NCI-H146 (cell line): Measurements from ENCODE around the gene PIGU.
"Not testable (repeated sequence)": the region's sequence is repeated elsewhere in the genome, so short reads cannot be mapped to it uniquely, and the experiment has no call there.

Experiments used
- DNase-seq: peaks from one replicate; lab custom pipeline; 2025; lab: John Stamatoyannopoulos, UW

PIGU gene

GRCh38 chr20:34661811-34662210, 15.1 kb downstream of the PIGU start:
- not testable (repeated sequence) for DNase-seq

GRCh38 chr20:34658654-34659053, 18.2 kb downstream of the PIGU start:
- not testable (repeated sequence) for DNase-seq

DNA sequence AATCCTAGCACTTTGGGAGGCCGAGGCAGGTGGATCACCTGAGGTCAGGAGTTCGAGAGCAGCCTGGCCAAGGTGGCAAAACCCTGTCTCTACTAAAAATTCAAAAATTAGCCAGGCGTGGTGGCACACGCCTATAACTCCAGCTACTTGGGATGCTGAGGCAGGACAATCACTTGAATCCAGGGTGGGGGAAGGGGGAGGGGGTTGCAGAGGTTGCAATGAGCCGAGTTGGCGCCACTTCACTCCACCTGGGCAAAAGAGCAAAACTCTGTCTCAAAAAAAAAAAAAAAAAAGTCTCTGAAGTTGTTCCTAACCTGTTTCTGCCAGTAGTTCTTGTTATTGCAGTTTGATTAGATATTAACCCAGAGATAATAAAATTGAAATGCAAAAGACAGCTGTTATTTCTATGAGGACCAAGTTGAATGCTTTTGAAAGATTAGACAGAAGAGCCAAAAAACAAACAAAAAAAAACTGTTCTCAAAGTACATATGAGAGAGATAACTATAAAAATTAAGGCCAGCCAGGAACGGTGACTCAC, 22.6 kb downstream of the PIGU start:
- DNase-seq: no peak

GRCh38 chr20:34651200-34651599, 25.7 kb downstream of the PIGU start:
- no peak for DNase-seq

DNA sequence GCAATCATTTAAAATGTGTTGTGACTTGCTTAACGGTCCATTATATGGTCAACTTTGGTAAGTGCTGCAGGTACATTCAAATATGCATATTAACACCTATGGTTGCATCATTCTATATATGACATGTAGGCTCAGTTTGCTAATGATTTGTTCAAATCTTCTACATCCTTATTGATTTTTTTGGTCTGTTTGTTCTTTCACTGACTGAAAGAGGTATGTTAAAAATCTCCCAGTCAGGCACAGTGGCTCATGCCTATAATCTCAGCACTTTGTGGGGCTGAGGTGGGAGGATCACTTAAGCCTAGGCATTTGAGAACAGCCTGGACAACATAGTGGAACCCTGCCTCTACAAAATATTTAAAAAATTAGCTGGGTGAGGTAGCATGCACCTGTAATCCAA, 29.2 kb downstream of the PIGU start:
- no peak for DNase-seq

- DNase-seq: no peak
Measured at GRCh38 chr20:34644951-34645350, 31.9 kb downstream of the PIGU start.

DNA sequence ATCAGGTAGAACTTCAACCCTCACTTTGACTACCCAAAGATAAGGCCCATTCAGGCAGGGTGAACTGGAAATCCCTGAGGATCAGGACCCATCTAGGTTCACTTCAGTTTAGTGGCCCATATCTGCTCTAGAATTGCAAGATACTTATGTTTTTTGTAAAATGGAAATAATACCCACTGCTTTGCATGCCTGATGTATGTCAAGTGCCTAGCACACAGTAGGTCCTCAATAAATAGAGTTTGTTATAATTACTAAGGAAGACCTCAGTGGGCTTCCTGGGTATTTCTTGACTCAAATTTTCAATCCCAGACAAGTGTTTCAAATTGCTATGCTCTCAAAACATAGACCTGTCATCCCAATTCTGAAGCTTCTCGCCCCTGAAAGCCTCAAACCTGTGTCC, 32.5 kb downstream of the PIGU start:
- no peak for DNase-seq

- no peak for DNase-seq
Measured at GRCh38 chr20:34643928-34644327, 33.0 kb downstream of the PIGU start.

- no peak for DNase-seq
Measured at GRCh38 chr20:34642009-34642408, 34.9 kb downstream of the PIGU start.

- peak; percentile 99 for DNase-seq
Measured at GRCh38 chr20:34639755-34640222, 37.1 kb downstream of the PIGU start.

DNA sequence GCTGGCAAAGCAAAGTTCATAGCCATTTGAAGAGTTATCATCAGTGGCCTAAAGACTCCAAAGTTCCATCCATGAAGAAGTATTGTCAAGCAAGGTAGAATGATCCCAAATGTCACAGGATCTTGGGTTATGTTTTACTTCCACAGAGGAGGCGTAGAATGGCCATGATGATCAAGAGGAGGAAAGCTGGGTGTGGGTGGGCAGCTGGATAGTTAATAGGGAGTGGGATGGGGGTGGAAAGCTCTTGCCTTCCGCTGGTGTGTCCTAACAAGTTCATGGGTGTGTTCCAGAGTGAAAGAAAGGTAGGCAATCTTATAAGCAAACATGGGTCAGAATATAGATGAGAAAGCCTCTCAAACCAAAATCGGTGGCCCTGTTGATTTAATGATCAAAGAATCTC, 38.4 kb downstream of the PIGU start:
- DNase-seq: peak; percentile 21

- DNase-seq: no peak
Measured at GRCh38 chr20:34638039-34638292, 38.9 kb downstream of the PIGU start.

DNA sequence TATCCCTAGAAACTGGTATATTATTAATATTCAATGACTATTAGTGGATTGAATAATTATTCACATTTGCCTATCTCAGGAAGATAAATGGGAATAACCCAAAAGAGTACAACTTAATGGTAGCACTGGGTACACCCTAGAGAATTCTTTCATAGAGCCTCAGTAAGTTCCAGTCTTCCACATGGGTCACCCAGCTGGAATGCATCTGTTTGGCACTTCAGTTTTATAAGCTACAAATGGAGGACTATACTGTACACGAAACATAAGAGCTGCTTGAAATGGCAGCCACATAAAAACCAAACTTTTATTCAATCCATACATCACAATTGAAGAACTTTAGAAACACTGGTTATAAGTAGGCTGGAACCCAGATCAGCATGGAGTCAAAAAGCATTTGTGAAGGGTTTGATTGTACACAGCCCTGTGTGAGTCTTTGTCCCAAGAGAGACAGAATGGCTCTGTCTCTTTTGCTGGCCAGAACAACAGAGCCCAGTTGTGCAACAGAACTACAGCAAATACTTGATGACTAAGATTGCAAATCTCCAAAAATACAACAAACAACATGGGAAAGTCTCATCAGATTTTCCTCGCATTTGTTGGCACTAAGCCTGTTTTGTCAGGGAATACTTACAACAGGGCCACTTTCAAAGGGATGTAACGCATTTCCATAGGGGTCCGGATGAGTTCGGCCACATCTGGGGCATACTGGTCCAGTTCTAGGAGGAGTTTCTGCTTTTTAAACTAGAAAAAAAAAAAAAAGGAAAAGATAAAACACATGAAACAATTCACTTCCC, 39.5 kb downstream of the PIGU start:
- no peak for DNase-seq

- DNase-seq: no peak
Measured at GRCh38 chr20:34636648-34637047, 40.2 kb downstream of the PIGU start.

- no peak for DNase-seq
Measured at GRCh38 chr20:34634392-34634791, 42.5 kb downstream of the PIGU start.

- no peak for DNase-seq
Measured at GRCh38 chr20:34632870-34633452, 43.9 kb downstream of the PIGU start.

- no peak for DNase-seq
Measured at GRCh38 chr20:34629904-34630303, 47.0 kb downstream of the PIGU start.

- no peak for DNase-seq
Measured at GRCh38 chr20:34629342-34629741, 47.5 kb downstream of the PIGU start.

- DNase-seq: no peak
Measured at GRCh38 chr20:34628026-34628425, 48.9 kb downstream of the PIGU start.

DNA sequence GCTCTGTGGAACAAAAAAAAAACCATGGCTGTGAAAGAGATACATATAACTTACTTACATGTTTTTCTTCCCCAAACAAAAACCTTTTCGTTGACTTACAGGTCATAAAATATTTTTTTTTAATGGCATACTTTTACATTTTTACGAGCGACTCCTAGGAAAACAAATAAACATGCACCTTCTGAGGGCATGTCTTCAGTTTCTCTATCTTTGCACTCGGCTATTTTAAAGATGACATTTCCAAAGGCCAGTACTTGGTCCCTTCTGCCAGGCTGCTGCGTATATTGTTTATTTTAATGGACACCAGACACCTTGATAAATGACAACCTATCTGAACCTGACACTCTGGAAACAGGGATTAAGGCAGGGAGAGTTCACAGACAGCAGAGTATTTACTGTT, 49.4 kb downstream of the PIGU start:
- DNase-seq: peak; percentile 5

GRCh38 chr20:34626992-34627391, 49.9 kb downstream of the PIGU start:
- no peak for DNase-seq

DNA sequence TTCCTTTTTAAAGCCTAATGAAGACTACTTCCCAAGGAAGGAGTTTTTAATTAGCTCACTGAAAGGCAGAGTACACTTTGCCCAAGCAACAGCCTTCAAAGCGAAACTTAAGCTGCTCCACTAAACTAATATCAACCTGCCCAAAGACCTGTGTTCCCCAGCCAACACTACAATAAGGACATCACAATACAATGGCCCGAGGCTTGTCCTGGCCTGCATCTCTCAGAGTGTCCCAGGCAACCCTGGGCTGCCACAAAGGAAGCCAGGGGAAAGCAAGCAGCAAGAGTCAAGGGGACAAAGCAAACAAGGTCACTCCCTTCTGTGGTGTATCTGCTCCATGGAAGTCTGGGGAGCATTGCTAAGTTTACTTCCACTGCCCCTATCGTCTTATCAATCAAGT, 52.3 kb downstream of the PIGU start:
- DNase-seq: peak; percentile 90

DNA sequence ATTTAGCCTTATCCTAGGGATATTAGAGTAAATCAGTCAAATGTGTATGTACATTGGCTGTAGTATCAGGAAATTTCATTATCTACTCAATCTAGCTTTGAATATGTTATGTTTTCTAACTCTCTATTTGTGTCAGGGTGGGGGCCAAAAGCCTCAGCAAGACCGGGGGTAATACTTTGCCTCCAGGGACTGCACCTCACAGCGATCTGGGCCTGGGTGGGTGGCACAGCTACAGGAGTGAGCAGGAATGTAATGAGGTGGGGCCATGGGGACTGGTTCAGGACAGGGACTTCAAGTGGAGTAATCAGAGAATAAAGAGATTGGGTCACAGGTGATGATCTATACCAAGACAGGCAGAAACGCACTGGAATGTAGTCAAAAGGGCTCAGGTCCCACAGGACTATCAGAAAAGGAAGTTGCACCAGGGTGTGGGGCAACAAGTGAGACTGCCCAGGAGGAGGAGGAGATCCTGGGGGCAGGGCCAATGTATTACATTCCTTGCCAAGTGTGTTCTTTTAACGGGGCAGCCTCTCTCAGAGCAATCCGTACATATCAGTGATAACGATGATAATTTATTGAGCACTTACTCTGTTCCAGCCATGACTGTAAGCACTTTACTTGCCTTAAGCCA, 54.0 kb downstream of the PIGU start:
- no peak for DNase-seq
